GM12872 (cell line): ENCODE results near the gene PTP4A2.

ENCODE experiments used
- CTCF ChIP-seq: IDR thresholded peaks from 3 replicates; pipeline ENCODE4 v1.5.1; 2011; ENCODE audit warnings: low read depth, mild to moderate bottlenecking, low read length, moderate library complexity; ENCODE audit not compliant: insufficient read depth

Gene PTP4A2

GRCh38 chr1:31938184-31938975 lies at the start of gene PTP4A2:
TSS of gene PTP4A2 (minus strand) at chr1:31938368. CDS start at chr1:31919065, 19,303 bp downstream.
- peak; percentile 49; the same call in 2 of the 3 replicates for TF ChIP-seq CTCF

GRCh38 chr1:31987135-31987619 lies 49.0 kb upstream of the PTP4A2 start:
- TF ChIP-seq CTCF = no peak

GRCh38 chr1:31985430-31985829 lies 47.3 kb upstream of the PTP4A2 start:
- no peak for TF ChIP-seq CTCF

GRCh38 chr1:31984419-31985347 lies 46.5 kb upstream of the PTP4A2 start:
- TF ChIP-seq CTCF = no peak

- TF ChIP-seq CTCF = no peak
Observed at GRCh38 chr1:31981972-31982371, 43.8 kb upstream of the PTP4A2 start.

GRCh38 chr1:31981456-31981839 lies 43.3 kb upstream of the PTP4A2 start:
- no peak for TF ChIP-seq CTCF

GRCh38 chr1:31980835-31981455 lies 42.8 kb upstream of the PTP4A2 start:
- 0 out of 3 replicates have a peak, but pooled peaks have one; percentile 5 for TF ChIP-seq CTCF
